Pulmonary artery endothelial cell (primary cell): Measurements from ENCODE around the gene ELL. TPM values are rescaled to one million over a fixed set of nuclear protein-coding genes. Genes with fewer than 3 reads are reported as not detected.

Experiments used
- DNase-seq: peaks from one replicate; pipeline ENCODE4 v3.0.0-alpha.2; 2011; ENCODE audit warnings: low read depth, low spot score
- total RNA-seq: library from RNA; depleted of rRNA; stranded (reverse); fragments of >200 nt; gene quantifications from 2 replicates; pipeline ENCODE4 v1.2.3, GENCODE V29; 2014

ELL gene
- total RNA-seq, 1 donor from 2014 or later = 13.4 TPM

GRCh38 chr19:18449552-18449951, 72.3 kb downstream of the ELL start:
- no peak for DNase-seq

- DNase-seq = no peak
Observed at GRCh38 chr19:18446811-18447359, 75.0 kb downstream of the ELL start.

- no peak for DNase-seq
Observed at GRCh38 chr19:18446145-18446810, 75.6 kb downstream of the ELL start.

- DNase-seq = no peak
Observed at GRCh38 chr19:18445262-18445948, 76.5 kb downstream of the ELL start.

- no peak for DNase-seq
Observed at GRCh38 chr19:18444513-18444912, 77.4 kb downstream of the ELL start.

- no peak for DNase-seq
Observed at GRCh38 chr19:18443831-18444230, 78.0 kb downstream of the ELL start.

GRCh38 chr19:18443406-18443805, 78.5 kb downstream of the ELL start:
- no peak for DNase-seq

GRCh38 chr19:18442941-18443340, 78.9 kb downstream of the ELL start:
- DNase-seq = no peak

GRCh38 chr19:18441804-18442788, 79.8 kb downstream of the ELL start:
- DNase-seq = no peak

GRCh38 chr19:18440936-18441803, 80.7 kb downstream of the ELL start:
- DNase-seq = no peak

GRCh38 chr19:18440415-18440877, 81.4 kb downstream of the ELL start:
- DNase-seq = no peak

GRCh38 chr19:18439910-18440237, 82.0 kb downstream of the ELL start:
- no peak for DNase-seq

- no peak for DNase-seq
Observed at GRCh38 chr19:18439025-18439909, 82.6 kb downstream of the ELL start.

- DNase-seq = no peak
Observed at GRCh38 chr19:18438331-18439024, 83.4 kb downstream of the ELL start.

GRCh38 chr19:18437491-18438330, 84.2 kb downstream of the ELL start, which contains the start of gene ISYNA1:
TSS of gene ISYNA1 (minus strand) at chr19:18438133. CDS start at chr19:18437979, 154 bp downstream.
- DNase-seq = no peak

- no peak for DNase-seq
Observed at GRCh38 chr19:18436671-18437490, 85.0 kb downstream of the ELL start.
